Endothelial cell (in vitro differentiated cells): ENCODE results near the gene ENG. TPM values are rescaled to one million over a fixed set of nuclear protein-coding genes. Genes with fewer than 3 reads are reported as not detected.

Experiments used
- DNase-seq: peaks from one replicate; pipeline ENCODE4 v3.0.0; 2021; ENCODE audit warnings: low spot score
- H3K27ac Mint-ChIP-seq: one replicate; pipeline ENCODE4 v1.8.0; 2021; ENCODE audit warnings: mixed read lengths, inconsistent platforms; ENCODE audit not compliant: unreplicated experiment
- H3K27me3 Mint-ChIP-seq: one replicate; pipeline ENCODE4 v1.8.0; 2021; ENCODE audit warnings: mild to moderate bottlenecking, moderate library complexity, mixed read lengths, inconsistent platforms; ENCODE audit not compliant: unreplicated experiment
- H3K36me3 Mint-ChIP-seq: one replicate; pipeline ENCODE4 v1.8.0; 2021; ENCODE audit warnings: mild to moderate bottlenecking, low read depth, mixed read lengths, inconsistent platforms; ENCODE audit not compliant: unreplicated experiment
- H3K4me1 Mint-ChIP-seq: one replicate; pipeline ENCODE4 v1.8.0; 2021; ENCODE audit warnings: mild to moderate bottlenecking, mixed read lengths, inconsistent platforms; ENCODE audit not compliant: unreplicated experiment
- H3K4me3 Mint-ChIP-seq: one replicate; pipeline ENCODE4 v1.8.0; 2021; ENCODE audit warnings: mild to moderate bottlenecking, mixed read lengths, inconsistent platforms; ENCODE audit not compliant: unreplicated experiment
- H3K9me3 Mint-ChIP-seq: one replicate; pipeline ENCODE4 v1.8.0; 2021; ENCODE audit warnings: mixed read lengths, inconsistent platforms; ENCODE audit not compliant: unreplicated experiment
- CTCF ChIP-seq: fragments of 200-600 bp; sonication (generic); IDR thresholded peaks from one replicate; pipeline ENCODE4 v1.5.0; 2021; ENCODE audit warnings: antibody characterized with exemption; ENCODE audit not compliant: unreplicated experiment
- total RNA-seq: library from RNA; stranded (reverse); fragmentation: NEBNext Ultra II Directional; extraction: Animal tissue kit (Norgen Biotek cat#: 25700); gene quantifications from one replicate; pipeline ENCODE4 v1.2.1, GENCODE V29; 2021; ENCODE audit not compliant: unreplicated experiment

ENG gene
- total RNA-seq, 1 donor from 2014 or later: 113 TPM

- H3K36me3 Mint-ChIP-seq: peaks cover 10% of the 10 kb centered on the region
- H3K9me3 Mint-ChIP-seq: no peaks in the 10 kb centered on the region
- DNase-seq: no peak
- no peak overlapping the region for H3K4me3 Mint-ChIP-seq
- peaks cover 2% of the 10 kb centered on the region for H3K4me1 Mint-ChIP-seq
- no peak for TF ChIP-seq CTCF
- H3K27me3 Mint-ChIP-seq: peaks cover 23% of the 10 kb centered on the region
- H3K27ac Mint-ChIP-seq: no peak overlapping the region
These were observed 43.9 kb downstream of the ENG start for GRCh38 chr9:127810378-127811187.

- Mint-ChIP-seq H3K27me3 (peaks cover 21% of the 10 kb centered on the region), H3K4me1 (peaks cover 2% of the 10 kb centered on the region)
These were observed 44.7 kb downstream of the ENG start for GRCh38 chr9:127809540-127810377.

GRCh38 chr9:127809002-127809539 is 45.4 kb downstream of the ENG start:
- H3K27ac Mint-ChIP-seq: no peak overlapping the region
- H3K4me3 Mint-ChIP-seq: no peak overlapping the region
- peaks cover 20% of the 10 kb centered on the region for H3K27me3 Mint-ChIP-seq
- H3K4me1 Mint-ChIP-seq: peaks cover 5% of the 10 kb centered on the region
- no peaks in the 10 kb centered on the region for H3K9me3 Mint-ChIP-seq
- H3K36me3 Mint-ChIP-seq: peaks cover 10% of the 10 kb centered on the region
- DNase-seq: no peak
- no peak for TF ChIP-seq CTCF

More at GRCh38 chr9:127809540-127810377, 44.7 kb downstream of the ENG start:
- Mint-ChIP-seq H3K36me3 (peaks cover 10% of the 10 kb centered on the region), H3K9me3 (no peaks in the 10 kb centered on the region), H3K4me3 (no peak overlapping the region), H3K27ac (no peak overlapping the region)
- TF ChIP-seq CTCF: no peak
- peak; percentile 66 for DNase-seq

GRCh38 chr9:127808347-127809001 is 46.0 kb downstream of the ENG start:
- TF ChIP-seq CTCF: no peak
- Mint-ChIP-seq H3K36me3 (peaks cover 10% of the 10 kb centered on the region), H3K9me3 (no peaks in the 10 kb centered on the region), H3K27me3 (peaks cover 15% of the 10 kb centered on the region), H3K4me1 (peaks cover 5% of the 10 kb centered on the region), H3K27ac (no peak overlapping the region), H3K4me3 (no peak overlapping the region)
- no peak for DNase-seq
